Occipital lobe (tissue), 2 donors: ENCODE results near the gene KRTAP3-2. TPM values are rescaled to one million over a fixed set of nuclear protein-coding genes. Genes with fewer than 3 reads are reported as not detected.

Source experiments
- DNase-seq: peaks from one replicate; lab custom pipeline; 2025; lab: John Stamatoyannopoulos, UW
- total RNA-seq: library from RNA; depleted of rRNA; stranded (reverse); fragments of >200 nt; gene quantifications from one replicate; pipeline ENCODE4 v1.2.3, GENCODE V29; 2014

Gene KRTAP3-2
- total RNA-seq, 1 donor from 2014 or later, result not detected

DNA sequence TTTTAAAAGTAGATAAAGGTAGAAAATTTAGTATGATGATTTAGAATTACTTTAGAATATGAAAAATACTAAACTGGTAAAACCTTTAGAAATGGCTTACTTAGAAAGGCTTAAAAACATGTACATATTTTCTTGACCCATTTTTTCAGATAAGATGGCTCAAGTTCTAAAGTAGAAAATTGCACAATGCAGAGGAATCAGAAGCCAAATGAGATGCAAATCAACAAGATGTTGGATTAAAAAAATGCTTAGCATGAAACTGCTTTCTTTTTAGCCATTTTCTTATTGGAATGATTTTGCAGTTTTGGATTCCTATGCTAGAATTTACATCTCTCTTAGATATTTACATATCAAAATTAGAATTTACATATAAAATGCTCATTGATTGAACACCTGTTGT, 10.7 kb upstream of the KRTAP3-2 start:
- DNase-seq, result no peak

GRCh38 chr17:41009936-41010335, 10.2 kb upstream of the KRTAP3-2 start:
- DNase-seq, result no peak

DNA sequence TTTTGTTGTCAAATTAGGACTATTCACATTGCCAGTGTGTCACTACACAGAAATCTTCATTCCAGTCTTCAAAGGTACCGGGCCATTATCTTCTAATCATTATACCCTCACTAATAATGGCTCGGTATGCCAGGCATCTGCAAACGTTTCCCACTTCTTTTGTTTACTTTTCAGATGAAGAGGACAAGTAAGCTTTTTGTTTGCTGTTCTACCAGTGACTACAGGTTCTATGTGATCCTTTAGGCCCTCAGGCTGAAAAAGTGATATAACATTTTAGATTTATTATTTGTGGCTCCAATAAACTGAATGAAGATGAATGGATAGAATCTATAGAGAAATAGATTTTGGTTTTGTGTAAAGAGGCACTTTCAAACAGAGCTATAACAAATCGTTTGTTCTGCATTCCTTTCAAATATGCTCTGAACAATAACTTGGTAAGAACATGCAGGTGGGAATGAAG, 9.6 kb upstream of the KRTAP3-2 start:
- DNase-seq, result no peak

- no peak for DNase-seq
Measured at GRCh38 chr17:41008811-41009210, 9.1 kb upstream of the KRTAP3-2 start, which contains the start of gene KRTAP3-1. Gene KRTAP3-1 (minus strand): TSS chr17:41009128. CDS start chr17:41009074, 54 bp downstream.

DNA sequence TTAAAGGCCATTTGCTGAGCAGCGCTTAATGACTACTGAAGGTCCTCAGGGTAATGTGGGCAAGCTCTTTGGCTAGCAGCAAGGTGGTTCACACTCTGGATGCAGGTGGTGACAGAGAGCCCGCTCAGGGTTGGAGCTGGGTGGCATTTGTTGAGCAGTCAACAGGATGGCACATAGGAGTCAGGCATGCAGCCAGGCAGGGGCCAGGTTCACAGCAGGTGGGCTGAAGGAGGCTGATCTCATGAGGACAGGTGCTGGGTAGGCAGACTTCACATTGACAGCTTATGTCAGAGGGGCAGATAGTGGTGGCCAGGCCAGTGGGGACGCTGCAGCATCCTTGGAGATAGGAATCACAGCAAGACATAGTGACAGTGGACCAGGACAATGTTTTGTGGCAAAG, 4.7 kb upstream of the KRTAP3-2 start:
- no peak for DNase-seq

GRCh38 chr17:41003926-41004325, 4.2 kb upstream of the KRTAP3-2 start:
- DNase-seq, result no peak

DNA sequence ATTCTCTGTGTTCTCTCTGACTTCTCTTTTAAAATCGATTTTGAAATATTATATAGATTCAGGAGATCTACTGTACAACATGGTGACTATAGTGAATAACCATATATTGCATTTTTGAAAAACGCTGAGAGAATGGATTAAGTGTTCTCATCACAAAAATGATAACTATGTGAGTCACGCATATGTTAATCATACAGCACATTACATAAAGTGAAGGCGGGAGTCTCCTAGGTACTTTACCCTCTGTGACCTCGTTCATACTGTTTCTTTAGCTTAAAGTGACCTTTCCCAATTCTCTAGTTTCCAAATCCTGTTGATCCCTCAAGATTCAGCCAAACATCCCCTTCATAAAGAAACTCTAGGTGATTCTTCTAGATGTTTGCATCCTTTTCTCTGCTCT, 3.1 kb upstream of the KRTAP3-2 start:
- DNase-seq, result no peak

GRCh38 chr17:41001795-41002194, 2.1 kb upstream of the KRTAP3-2 start:
- no peak for DNase-seq

DNA sequence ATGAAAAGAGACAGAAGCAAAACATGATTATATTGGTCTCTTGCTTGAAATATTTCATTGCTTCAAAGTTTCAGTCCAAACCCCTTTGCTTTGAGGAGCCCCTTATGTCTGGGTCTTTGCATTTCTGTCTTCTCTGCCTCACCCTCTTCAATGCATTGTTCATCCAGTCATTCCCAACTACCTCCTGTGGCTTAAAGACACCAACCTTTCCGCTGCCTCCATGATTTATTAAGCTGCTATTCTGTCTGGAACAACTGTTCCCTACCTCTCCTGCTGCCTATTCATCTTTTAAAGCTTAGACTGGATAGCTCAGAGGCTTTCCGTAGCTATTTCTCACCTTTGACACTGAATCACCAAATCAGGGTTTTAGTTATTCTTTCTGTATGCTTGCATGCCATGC, 2.3 kb downstream of the KRTAP3-2 start:
- no peak for DNase-seq

DNA sequence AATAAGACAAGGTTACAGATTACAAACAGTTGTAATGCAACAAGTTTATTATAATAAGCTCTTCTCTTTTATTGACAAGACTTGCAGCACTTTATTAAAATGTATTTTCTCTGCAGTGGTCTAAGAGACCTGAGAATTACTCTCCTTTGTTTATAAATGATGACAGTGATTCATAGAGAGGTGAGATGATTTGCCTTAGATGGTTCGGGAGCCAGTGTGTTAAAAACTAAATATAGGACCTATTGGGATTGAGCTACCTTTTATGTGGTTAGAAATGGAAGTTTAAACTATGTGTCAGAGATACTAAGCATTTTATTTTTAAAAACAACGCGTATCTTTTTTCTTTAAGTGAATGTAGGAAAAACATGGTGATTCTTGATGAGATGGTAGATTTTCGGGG, 2.9 kb downstream of the KRTAP3-2 start:
- no peak for DNase-seq

- no peak for DNase-seq
Measured at GRCh38 chr17:40995116-40995515, 4.6 kb downstream of the KRTAP3-2 start.

DNA sequence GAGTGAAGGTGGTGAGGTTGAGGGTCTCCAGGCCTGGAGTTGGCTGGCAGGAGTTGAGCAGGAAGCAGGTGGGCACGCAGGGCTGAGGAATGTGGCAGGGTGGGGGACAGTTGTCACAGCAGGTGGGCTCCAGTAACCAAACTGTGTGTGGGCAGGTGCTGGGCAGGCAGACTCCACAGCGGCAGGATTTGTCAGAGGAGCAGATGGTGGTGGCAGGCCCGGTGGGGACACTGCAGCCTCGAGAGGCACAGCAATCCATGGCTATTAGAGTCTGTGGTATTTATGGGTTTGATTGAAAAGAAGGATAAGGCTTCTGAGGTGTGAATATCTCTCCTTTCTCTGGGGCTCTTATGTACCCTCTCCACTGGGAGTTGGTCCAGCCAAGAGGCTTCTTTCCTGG, 5.9 kb downstream of the KRTAP3-2 start, which contains the start of gene KRTAP3-3:
KRTAP3-3 (minus strand) TSS at position 326 of the 400 bp plus-strand sequence; CDS start at position 259, 67 bp downstream.
- DNase-seq, result no peak

DNA sequence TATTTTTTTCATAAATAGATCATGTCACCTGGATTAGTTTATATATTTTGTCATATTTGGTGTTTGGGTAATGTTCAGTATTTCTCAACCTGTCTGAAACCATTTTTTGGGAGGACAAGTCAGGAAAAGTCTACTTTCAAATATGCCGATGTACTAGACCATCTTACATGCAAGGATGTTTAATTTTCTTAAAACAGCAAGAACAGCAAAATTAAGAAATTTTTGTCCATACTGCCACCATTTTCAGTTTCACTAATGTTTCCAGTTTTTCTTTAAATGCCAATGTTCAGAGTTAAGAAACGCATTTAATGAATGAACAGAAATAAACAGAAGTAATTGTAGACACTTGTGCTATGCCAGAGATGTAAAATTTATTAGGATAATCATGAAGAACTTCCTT, 6.6 kb downstream of the KRTAP3-2 start:
- no peak for DNase-seq

DNA sequence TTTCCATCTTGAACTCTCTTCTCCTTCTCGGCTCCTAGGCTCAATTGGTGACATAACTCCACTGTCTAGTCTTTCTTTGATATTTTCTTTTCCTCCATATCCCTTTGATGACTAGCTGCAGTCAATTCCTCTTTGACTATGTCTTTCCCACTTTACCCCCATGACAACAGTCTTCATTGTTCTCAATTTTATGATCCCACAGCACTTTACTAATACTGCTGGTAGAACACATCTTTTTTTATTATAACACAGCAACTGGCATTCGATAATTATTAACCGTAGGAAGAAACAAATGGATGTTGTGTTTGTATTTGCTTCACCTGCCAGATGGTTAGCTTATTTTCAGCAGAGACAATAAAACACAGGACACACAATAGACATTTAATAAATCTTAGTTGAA, 7.0 kb downstream of the KRTAP3-2 start:
- DNase-seq, result no peak

DNA sequence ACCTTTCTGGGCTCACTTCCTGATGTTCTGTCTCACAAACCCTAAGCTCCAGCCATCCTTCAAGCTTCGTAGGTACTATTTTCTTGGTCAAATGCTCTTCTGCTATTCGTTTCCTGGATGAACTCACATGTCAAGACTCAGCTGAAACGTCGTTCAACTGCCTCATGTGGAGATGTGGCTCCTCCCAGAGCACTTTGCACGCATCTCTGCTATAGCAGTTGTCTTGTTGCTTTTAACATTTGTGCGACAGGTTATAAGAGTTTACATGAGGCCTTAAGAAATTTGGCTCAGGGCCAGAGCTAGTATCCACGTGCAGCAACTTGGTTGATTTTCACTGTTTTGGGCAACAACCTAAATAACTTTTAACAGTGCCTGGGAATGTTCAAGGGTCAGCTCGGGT, 12.8 kb downstream of the KRTAP3-2 start:
- DNase-seq, result no peak

- DNase-seq, result no peak
Measured at GRCh38 chr17:40984226-40984625, 15.5 kb downstream of the KRTAP3-2 start, which contains the start of gene KRT40. Gene KRT40 (minus strand): TSS chr17:40984326. CDS start chr17:40984273, 53 bp downstream.

DNA sequence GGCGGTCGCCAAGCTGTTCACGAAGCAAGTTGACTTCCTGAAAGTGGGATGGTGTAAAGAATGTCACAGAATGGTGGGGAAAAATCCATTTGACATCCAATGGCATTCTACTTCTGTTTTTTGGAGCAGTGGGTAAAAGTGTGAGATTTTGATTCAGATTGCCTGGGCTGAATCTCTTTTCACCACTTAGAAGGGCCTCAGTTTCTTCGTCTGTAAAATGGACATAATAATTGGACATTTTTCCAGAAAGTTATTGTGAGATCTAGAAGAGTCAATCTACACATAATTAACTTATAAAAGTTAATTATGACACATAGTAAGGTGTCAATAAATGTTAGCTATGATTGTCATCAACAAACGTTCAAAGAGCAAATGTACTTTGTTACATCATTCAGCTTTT, 18.6 kb downstream of the KRTAP3-2 start:
- DNase-seq, result no peak

GRCh38 chr17:40980596-40980995, 19.1 kb downstream of the KRTAP3-2 start:
- no peak for DNase-seq

DNA sequence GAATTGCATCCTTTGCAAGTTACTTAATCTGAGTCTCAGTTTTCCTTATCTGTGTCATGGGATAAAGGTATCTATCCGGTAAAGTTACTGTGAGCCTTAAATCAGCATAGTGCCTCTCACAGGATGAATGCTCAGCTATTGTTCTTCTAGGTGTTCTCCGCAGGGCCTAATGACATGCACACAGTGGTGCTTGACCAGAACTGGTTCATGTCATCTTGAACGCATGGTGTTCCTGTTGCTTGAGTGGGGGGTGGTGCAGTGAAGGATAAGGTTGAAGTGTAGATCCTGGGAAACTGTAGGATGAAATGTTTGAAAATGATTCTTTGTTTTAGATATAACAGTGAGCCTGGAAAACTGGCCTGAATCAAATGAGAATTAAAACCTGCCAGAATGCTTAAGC, 19.6 kb downstream of the KRTAP3-2 start:
- DNase-seq, result no peak

GRCh38 chr17:40978575-40979151, 21.0 kb downstream of the KRTAP3-2 start:
- DNase-seq, result no peak

- no peak for DNase-seq
Measured at GRCh38 chr17:40975516-40975915, 24.2 kb downstream of the KRTAP3-2 start.

GRCh38 chr17:40974366-40974765, 25.3 kb downstream of the KRTAP3-2 start:
- DNase-seq, result no peak

DNA sequence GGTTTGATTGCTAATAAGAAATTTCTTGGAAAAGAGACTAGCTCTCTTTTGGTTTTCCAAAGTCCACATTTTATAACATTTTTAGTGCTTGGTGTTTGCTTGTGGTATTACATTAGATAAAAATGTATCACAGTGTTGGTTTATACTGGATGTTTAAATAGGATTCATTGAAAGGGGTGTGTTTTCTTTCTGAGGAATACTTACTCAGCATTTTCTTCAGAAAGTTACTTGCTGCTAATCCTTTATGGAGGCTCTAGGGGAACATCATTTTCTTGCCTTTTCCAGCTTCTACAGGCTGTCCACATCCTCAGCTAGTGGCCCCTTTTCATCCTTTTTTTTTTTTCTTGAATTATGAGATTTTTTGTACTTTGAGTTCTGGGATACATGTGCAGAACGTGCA, 32.1 kb downstream of the KRTAP3-2 start:
- no peak for DNase-seq

DNA sequence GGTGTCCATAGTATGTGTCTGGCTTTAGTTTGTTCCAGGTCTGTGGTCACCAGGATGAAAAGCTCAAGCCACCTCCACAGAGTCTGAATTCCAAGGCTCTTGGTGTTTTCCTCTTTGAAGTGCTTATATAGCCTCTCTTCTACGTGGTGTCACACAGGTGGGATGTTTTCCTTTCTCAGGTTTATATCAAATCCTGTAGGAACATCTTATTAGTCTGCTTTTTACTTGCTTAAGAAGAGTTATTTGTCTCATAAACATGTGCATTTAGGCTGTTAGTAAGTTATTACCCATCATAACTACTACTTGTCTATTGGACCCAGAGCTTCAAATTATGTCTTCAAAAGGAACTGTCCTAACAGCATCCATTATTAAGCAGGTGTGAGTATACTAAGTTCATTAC, 32.9 kb downstream of the KRTAP3-2 start, which contains the start of gene KRT39:
KRT39 (minus strand) TSS at position 101 of the 400 bp plus-strand sequence; CDS start at position 9, 92 bp downstream.
- no peak for DNase-seq
